K562 (cell line): ENCODE data around the gene GPR55. TPM values are rescaled to one million over a fixed set of nuclear protein-coding genes. Genes with fewer than 3 reads are reported as not detected.
A peak's percentile ranks its signal among the peaks of the same experiment; 100 is the strongest.

Source experiments
- ATF3 ChIP-seq, 2 experiments: fragments of 450-650 bp in 1 of 2; sonication (generic) in 1 of 2; formaldehyde crosslinking in 1 of 2; IDR thresholded peaks in 1 of 2; conservative IDR thresholded peaks in 1 of 2; 2 replicates each; pipeline versions ENCODE4 v1.6.1 to v1.8.1; 2016 to 2023; ENCODE audit warnings: mild to moderate bottlenecking in 2 of 2, moderate library complexity in 2 of 2, inconsistent platforms in 1 of 2, missing genetic modification reagents in 1 of 2
- BHLHE40 ChIP-seq: IDR thresholded peaks from 2 replicates; pipeline ENCODE4 v1.6.1; 2011; ENCODE audit warnings: low read length, improper control_type of control experiment
- CBFA2T2 ChIP-seq: fragments of 450-650 bp; conservative IDR thresholded peaks from 2 replicates; pipeline ENCODE4 v1.6.1; 2017; ENCODE audit warnings: mild to moderate bottlenecking
- CGGBP1 ChIP-seq: fragments of 250-450 bp; sonication (Bioruptor Pico); IDR thresholded peaks from 2 replicates; pipeline ENCODE4 v1.9.0; 2021; ENCODE audit warnings: mild to moderate bottlenecking
- CLOCK ChIP-seq: fragments of 250-450 bp; sonication (Bioruptor Pico); IDR thresholded peaks from 2 replicates; pipeline ENCODE4 v1.4.0; 2020; ENCODE audit warnings: mild to moderate bottlenecking, moderate library complexity, borderline replicate concordance
- CXXC5 ChIP-seq: fragments of 250-450 bp; sonication (Bioruptor Pico); IDR thresholded peaks from 2 replicates; pipeline ENCODE4 v1.8.0; 2022; ENCODE audit warnings: inconsistent platforms, mild to moderate bottlenecking, moderate library complexity
- EP300 ChIP-seq: IDR thresholded peaks from 2 replicates; pipeline ENCODE4 v1.6.1; 2012; ENCODE audit warnings: low read length, improper control_type of control experiment
- EP400 ChIP-seq: fragments of 450-650 bp; IDR thresholded peaks from 2 replicates; pipeline ENCODE4 v1.6.1; 2017; ENCODE audit warnings: antibody characterized with exemption, mild to moderate bottlenecking, moderate library complexity
- HES1 ChIP-seq: fragments of 450-650 bp; IDR thresholded peaks from 2 replicates; pipeline ENCODE4 v1.6.1; 2016; ENCODE audit warnings: low read depth, mild to moderate bottlenecking, moderate library complexity
- KLF16 ChIP-seq: IDR thresholded peaks from 2 replicates; pipeline ENCODE4 v1.6.1; 2016; ENCODE audit warnings: antibody characterized with exemption
- MCM2 ChIP-seq: fragments of 450-650 bp; IDR thresholded peaks from 2 replicates; pipeline ENCODE4 v1.6.1; 2017; ENCODE audit warnings: low read depth, mild to moderate bottlenecking
- MXD1 ChIP-seq: fragments of 250-450 bp; sonication (Bioruptor Pico); IDR thresholded peaks from 2 replicates; pipeline ENCODE4 v1.8.0; 2021; ENCODE audit warnings: borderline replicate concordance, mild to moderate bottlenecking, moderate library complexity; ENCODE audit not compliant: poor library complexity, severe bottlenecking
- NR2C1 ChIP-seq, 2 experiments: fragments of 450-650 bp; IDR thresholded peaks; 2 replicates each; pipeline ENCODE4 v1.6.1; 2017; ENCODE audit warnings: mild to moderate bottlenecking in 2 of 2, antibody characterized with exemption in 1 of 2, inconsistent platforms in 1 of 2, missing compliant biosample characterization in 1 of 2, missing genetic modification characterization in 1 of 2
- PYGO2 ChIP-seq: fragments of 450-650 bp; IDR thresholded peaks from 2 replicates; pipeline ENCODE4 v1.6.1; 2016; ENCODE audit warnings: mild to moderate bottlenecking, missing genetic modification characterization, moderate library complexity, missing compliant biosample characterization
- RAD51 ChIP-seq: fragments of 450-650 bp; IDR thresholded peaks from 2 replicates; pipeline ENCODE4 v1.7.1; 2016; ENCODE audit warnings: low read depth, mild to moderate bottlenecking, borderline replicate concordance
- RFX7 ChIP-seq: fragments of 250-450 bp; sonication (Bioruptor Pico); IDR thresholded peaks from 2 replicates; pipeline ENCODE4 v1.5.1; 2021; ENCODE audit warnings: mild to moderate bottlenecking
- THAP7 ChIP-seq: fragments of 250-450 bp; sonication (Bioruptor Pico); IDR thresholded peaks from 2 replicates; pipeline ENCODE4 v1.5.0; 2021
- ZBTB9 ChIP-seq: fragments of 450-650 bp; formaldehyde crosslinking; IDR thresholded peaks from 2 replicates; pipeline ENCODE4 v1.4.0; 2020; ENCODE audit warnings: mild to moderate bottlenecking, moderate library complexity
- ZNF12 ChIP-seq: sonication (generic); formaldehyde crosslinking; IDR thresholded peaks from 2 replicates; pipeline ENCODE4 v1.4.0; 2020; ENCODE audit warnings: mild to moderate bottlenecking, missing genetic modification reagents
- polyA plus RNA-seq, 8 experiments: library from polyadenylated mRNA; depleted of rRNA in 4 of 8; stranded (reverse) in 5 of 8; unstranded in 3 of 8; fragments of >200 nt; fragmentation: Nextera tagmentation in 2 of 8; fragmentation: Illumina TruSeq in 1 of 8; extraction: Ambion mirVana in 2 of 8; extraction: Trizol in 1 of 8; gene quantifications; 2 replicates each; pipeline versions ENCODE4 v1.2.1 to v1.2.3, GENCODE V29; 2011 to 2014; ENCODE audit warnings: inconsistent platforms in 1 of 8, missing spikeins in 1 of 8
- total RNA-seq, 7 experiments: library from RNA; depleted of rRNA in 6 of 7; stranded (reverse); fragments of >200 nt in 6 of 7; fragmentation: Illumina TruSeq in 2 of 7; extraction: Trizol in 2 of 7; gene quantifications; 2 replicates each; pipeline versions ENCODE4 v1.2.1 to v1.2.3, GENCODE V29; 2011 to 2021; ENCODE audit warnings: low replicate concordance in 1 of 7

Gene GPR55
- total and polyA plus RNA-seq, 9 of the 15 experiments (the other 6 are each of a cell fraction or from before 2014, with no cell fraction given) = 0.11 to 0.49 (median 0.27) TPM

- TF ChIP-seq MXD1 (no peak), RFX7 (no peak), CBFA2T2 (peak; percentile 77), BHLHE40 (peak; percentile 94), KLF16 (peak; percentile 58; the same call in 1 of the 2 replicates), RAD51 (no peak), CXXC5 (peak; percentile 26; the same call in 1 of the 2 replicates), EP400 (peak; percentile 36; the same call in 1 of the 2 replicates), PYGO2 (no peak), ZNF12 (CRISPR knock-in tag) (no peak), EP300 (peak; percentile 68; the same call in 1 of the 2 replicates), THAP7 (no peak), MCM2 (no peak), CGGBP1 (no peak), NR2C1 (IDR thresholded peaks at IDR 0.05) (no peak), NR2C1 (tag; IDR thresholded peaks at IDR 0.05) (0 out of 2 replicates have a peak, but pooled peaks have one; percentile 34), HES1 (no peak), ATF3 (IDR thresholded peaks at IDR 0.05) (peak; percentile 70), ATF3 (CRISPR knock-in tag; conservative IDR thresholded peaks at IDR 0.05) (no peak), CLOCK (CRISPR knock-in tag) (no peak), ZBTB9 (CRISPR knock-in tag) (no peak)
Measured at GRCh38 chr2:230905448-230906421, 19.3 kb downstream of the GPR55 start (continued).
